Measurements from ENCODE around the gene FUOM. TPM values are rescaled to one million over a fixed set of nuclear protein-coding genes. Genes with fewer than 3 reads are reported as not detected.

The FUOM gene
- total and polyA plus RNA-seq, 2 donors (not counting 3 experiments of a cell fraction or from before 2014, with no cell fraction given) = 17.4 to 33.9 TPM

DNA sequence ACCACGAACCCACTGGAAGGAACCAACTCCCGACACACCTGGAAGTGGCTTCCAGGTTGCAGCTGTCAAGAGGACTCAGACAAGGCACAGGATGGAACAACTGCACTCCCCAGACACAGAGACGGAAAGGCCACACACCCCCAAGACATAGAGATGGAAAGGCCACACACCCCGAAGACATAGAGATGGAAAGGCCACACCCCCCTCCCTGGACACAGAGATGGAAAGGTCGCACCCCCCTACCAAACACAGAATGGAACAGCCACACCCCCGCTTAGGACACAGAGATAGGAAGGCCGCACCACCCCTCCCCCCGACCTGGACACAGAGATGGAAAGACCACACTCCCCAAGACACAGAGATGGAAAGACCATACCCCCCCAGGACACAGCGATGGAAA lies 41.6 kb downstream of the FUOM start:
- Histone ChIP-seq H2AFZ (ENCODE audit: low read depth, low read length) (no peak overlapping the region), H3K36me3 (ENCODE audit: control insufficient read depth in 2 of 2, extremely low read depth in 1 of 2, insufficient read depth in 2 of 2, low read length in 2 of 2) (peaks cover 0 to 5% of the 10 kb centered on the region in 2 experiments), H3K27ac (ENCODE audit: insufficient read depth, low read depth, low read length) (no peak overlapping the region), H3K9me1 (replicated peaks; ENCODE audit: control insufficient read depth, extremely low read depth, insufficient read depth, low read length) (no peaks in the 10 kb centered on the region), H4K20me1 (replicated peaks; ENCODE audit: control insufficient read depth, extremely low read depth, insufficient read depth, low read length) (no peaks in the 10 kb centered on the region), H3K9me3 (replicated peaks; ENCODE audit: control insufficient read depth, insufficient read depth, low read length) (no peaks in the 10 kb centered on the region), H3K27me3 (ENCODE audit: control insufficient read depth in 2 of 2, insufficient read depth in 2 of 2, low read length in 2 of 2) (peaks cover 0 to 3% of the 10 kb centered on the region in 2 experiments), H3K4me3 (replicated peaks in 1 of 3; ENCODE audit: insufficient read depth in 1 of 3, low read depth in 1 of 3, low read length in 3 of 3) (no peak overlapping the region), H3K4me1 (ENCODE audit: control insufficient read depth, extremely low read depth, insufficient read depth, low read length) (no peaks in the 10 kb centered on the region), H3K4me2 (ENCODE audit: insufficient read depth, low read length) (no peak overlapping the region), H3K79me2 (ENCODE audit: control insufficient read depth, insufficient read depth, low read length) (no peaks in the 10 kb centered on the region), H3K9ac (replicated peaks; ENCODE audit: extremely low read depth, insufficient read depth, low read length) (no peak overlapping the region)
- intact Hi-C loops (cut with micrococcal nuclease) (loop anchor here (5.0 kb wide), 1 partner anchor 414 kb away; no protein-coding TSS in a partner anchor), dilution Hi-C loops (cut with MboI; ENCODE audit: extremely low pct_ligation_motif_present, low sequenced_read_pairs) (no loop called here)
- TF ChIP-seq MYC (IDR thresholded peaks at IDR 0.05; ENCODE audit: low read depth, low read length) (no peak), POLR2AphosphoS5 (IDR thresholded peaks at IDR 0.05; ENCODE audit: insufficient read depth, low read depth, low read length) (no peak), FOS (IDR thresholded peaks at IDR 0.05; ENCODE audit: borderline replicate concordance, insufficient read depth, low read length) (no peak), GATA2 (IDR thresholded peaks at IDR 0.05; ENCODE audit: insufficient read depth, insufficient read length, low read depth, low read length) (no peak), EZH2 (IDR thresholded peaks at IDR 0.05; ENCODE audit: borderline replicate concordance, low read depth, low read length, severe bottlenecking) (no peak), JUN (IDR thresholded peaks at IDR 0.05; ENCODE audit: borderline replicate concordance, insufficient read depth, insufficient read length, low read depth) (no peak), POLR2A (IDR thresholded peaks at IDR 0.05; ENCODE audit: low read depth, low read length) (no peak)
- TF ChIP-seq, protein P1, sequence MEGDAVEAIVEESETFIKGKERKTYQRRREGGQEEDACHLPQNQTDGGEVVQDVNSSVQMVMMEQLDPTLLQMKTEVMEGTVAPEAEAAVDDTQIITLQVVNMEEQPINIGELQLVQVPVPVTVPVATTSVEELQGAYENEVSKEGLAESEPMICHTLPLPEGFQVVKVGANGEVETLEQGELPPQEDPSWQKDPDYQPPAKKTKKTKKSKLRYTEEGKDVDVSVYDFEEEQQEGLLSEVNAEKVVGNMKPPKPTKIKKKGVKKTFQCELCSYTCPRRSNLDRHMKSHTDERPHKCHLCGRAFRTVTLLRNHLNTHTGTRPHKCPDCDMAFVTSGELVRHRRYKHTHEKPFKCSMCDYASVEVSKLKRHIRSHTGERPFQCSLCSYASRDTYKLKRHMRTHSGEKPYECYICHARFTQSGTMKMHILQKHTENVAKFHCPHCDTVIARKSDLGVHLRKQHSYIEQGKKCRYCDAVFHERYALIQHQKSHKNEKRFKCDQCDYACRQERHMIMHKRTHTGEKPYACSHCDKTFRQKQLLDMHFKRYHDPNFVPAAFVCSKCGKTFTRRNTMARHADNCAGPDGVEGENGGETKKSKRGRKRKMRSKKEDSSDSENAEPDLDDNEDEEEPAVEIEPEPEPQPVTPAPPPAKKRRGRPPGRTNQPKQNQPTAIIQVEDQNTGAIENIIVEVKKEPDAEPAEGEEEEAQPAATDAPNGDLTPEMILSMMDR (IDR thresholded peaks at IDR 0.05; ENCODE audit: extremely low read depth in 1 of 2, insufficient read depth in 1 of 2, low read depth in 1 of 2, low read length in 2 of 2) = no peak
- TF ChIP-seq, protein P2, sequence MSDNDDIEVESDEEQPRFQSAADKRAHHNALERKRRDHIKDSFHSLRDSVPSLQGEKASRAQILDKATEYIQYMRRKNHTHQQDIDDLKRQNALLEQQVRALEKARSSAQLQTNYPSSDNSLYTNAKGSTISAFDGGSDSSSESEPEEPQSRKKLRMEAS (IDR thresholded peaks at IDR 0.05; ENCODE audit: insufficient read depth, insufficient read length) = no peak
- ChIA-PET CTCF (interaction anchor here (1.7 to 3.6 kb wide), 2 partner anchors 8 to 13 kb away, joined by 7 to 13 read pairs; no protein-coding TSS in a partner anchor), POLR2A (no interaction called here)
- BruUV-seq (replicated peaks) = no TSS peak
- no peak for FAIRE-seq
- DNase-seq (ENCODE audit: low read depth, low spot score) = no peak

Data from endothelial cell of umbilical vein (primary cell).